Liver (tissue), 3 donors: ENCODE data around the gene CDC42BPA.

Experiments
- EGR1 ChIP-seq, 2 donors: IDR thresholded peaks; 2 replicates each; pipeline ENCODE4 v1.6.1; 2016 to 2018; ENCODE audit warnings: antibody characterized with exemption in 2 of 2, low read depth in 2 of 2
- JUND ChIP-seq, 2 donors: IDR thresholded peaks; 2 replicates each; pipeline ENCODE4 v1.6.1; 2016; ENCODE audit warnings: antibody characterized with exemption in 2 of 2
- NR2F2 ChIP-seq: IDR thresholded peaks from 2 replicates; pipeline ENCODE4 v1.6.1; 2016; ENCODE audit warnings: antibody characterized with exemption
- RAD21 ChIP-seq, 2 donors: IDR thresholded peaks; 2 replicates each; pipeline ENCODE4 v1.6.1; 2016; ENCODE audit warnings: antibody characterized with exemption in 2 of 2, mild to moderate bottlenecking in 2 of 2
- TF ChIP-seq, protein P1 (sequence below): fragments of 150-350 bp; IDR thresholded peaks from 2 replicates; pipeline ENCODE4 v1.5.1; 2017; ENCODE audit warnings: improper control_type of control experiment, low read depth, low read length; ENCODE audit not compliant: missing input control
- TF ChIP-seq, protein P2 (sequence below): IDR thresholded peaks from 2 replicates; pipeline ENCODE4 v1.6.1; 2016; ENCODE audit warnings: antibody characterized with exemption
- TF ChIP-seq, protein P3 (sequence below): IDR thresholded peaks from 2 replicates; pipeline ENCODE4 v1.6.1; 2016; ENCODE audit warnings: antibody characterized with exemption
- TF ChIP-seq, protein P4 (sequence below): IDR thresholded peaks from 2 replicates; pipeline ENCODE4 v1.6.1; 2016; ENCODE audit warnings: antibody characterized with exemption, mild to moderate bottlenecking
- donor health status: healthy.
- donor health status: healthy.

DNA sequence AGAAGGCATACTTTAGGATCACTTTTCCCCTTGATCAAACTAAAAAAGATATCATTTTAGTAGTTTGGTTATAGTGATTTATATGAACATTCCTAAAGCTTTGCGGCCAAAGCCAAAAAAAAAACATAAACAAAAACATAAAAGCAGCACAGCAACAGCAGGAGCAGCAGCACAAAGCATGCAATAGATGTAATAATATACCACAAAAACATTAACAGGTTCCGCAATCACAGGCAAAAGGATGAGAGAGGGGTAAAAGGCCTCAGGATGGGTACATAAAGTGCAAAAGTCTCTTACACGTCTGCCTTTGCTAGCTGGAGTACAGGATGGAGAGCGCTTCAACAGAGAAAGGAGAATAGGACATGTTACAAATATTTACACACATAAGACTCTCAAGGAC lies 259.2 kb downstream of the CDC42BPA start:
- no peak for TF ChIP-seq RAD21 (IDR thresholded peaks at IDR 0.05)
- TF ChIP-seq, protein P1, sequence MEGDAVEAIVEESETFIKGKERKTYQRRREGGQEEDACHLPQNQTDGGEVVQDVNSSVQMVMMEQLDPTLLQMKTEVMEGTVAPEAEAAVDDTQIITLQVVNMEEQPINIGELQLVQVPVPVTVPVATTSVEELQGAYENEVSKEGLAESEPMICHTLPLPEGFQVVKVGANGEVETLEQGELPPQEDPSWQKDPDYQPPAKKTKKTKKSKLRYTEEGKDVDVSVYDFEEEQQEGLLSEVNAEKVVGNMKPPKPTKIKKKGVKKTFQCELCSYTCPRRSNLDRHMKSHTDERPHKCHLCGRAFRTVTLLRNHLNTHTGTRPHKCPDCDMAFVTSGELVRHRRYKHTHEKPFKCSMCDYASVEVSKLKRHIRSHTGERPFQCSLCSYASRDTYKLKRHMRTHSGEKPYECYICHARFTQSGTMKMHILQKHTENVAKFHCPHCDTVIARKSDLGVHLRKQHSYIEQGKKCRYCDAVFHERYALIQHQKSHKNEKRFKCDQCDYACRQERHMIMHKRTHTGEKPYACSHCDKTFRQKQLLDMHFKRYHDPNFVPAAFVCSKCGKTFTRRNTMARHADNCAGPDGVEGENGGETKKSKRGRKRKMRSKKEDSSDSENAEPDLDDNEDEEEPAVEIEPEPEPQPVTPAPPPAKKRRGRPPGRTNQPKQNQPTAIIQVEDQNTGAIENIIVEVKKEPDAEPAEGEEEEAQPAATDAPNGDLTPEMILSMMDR = no peak
- TF ChIP-seq JUND (IDR thresholded peaks at IDR 0.05) = no peak
- TF ChIP-seq, protein P2, sequence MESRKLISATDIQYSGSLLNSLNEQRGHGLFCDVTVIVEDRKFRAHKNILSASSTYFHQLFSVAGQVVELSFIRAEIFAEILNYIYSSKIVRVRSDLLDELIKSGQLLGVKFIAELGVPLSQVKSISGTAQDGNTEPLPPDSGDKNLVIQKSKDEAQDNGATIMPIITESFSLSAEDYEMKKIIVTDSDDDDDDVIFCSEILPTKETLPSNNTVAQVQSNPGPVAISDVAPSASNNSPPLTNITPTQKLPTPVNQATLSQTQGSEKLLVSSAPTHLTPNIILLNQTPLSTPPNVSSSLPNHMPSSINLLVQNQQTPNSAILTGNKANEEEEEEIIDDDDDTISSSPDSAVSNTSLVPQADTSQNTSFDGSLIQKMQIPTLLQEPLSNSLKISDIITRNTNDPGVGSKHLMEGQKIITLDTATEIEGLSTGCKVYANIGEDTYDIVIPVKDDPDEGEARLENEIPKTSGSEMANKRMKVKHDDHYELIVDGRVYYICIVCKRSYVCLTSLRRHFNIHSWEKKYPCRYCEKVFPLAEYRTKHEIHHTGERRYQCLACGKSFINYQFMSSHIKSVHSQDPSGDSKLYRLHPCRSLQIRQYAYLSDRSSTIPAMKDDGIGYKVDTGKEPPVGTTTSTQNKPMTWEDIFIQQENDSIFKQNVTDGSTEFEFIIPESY = no peak
- TF ChIP-seq EGR1 (IDR thresholded peaks at IDR 0.05; ENCODE audit: low read depth in 2 of 2) = no peak
- TF ChIP-seq NR2F2 = no peak
- TF ChIP-seq, protein P3, sequence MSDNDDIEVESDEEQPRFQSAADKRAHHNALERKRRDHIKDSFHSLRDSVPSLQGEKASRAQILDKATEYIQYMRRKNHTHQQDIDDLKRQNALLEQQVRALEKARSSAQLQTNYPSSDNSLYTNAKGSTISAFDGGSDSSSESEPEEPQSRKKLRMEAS = no peak
- TF ChIP-seq, protein P4, sequence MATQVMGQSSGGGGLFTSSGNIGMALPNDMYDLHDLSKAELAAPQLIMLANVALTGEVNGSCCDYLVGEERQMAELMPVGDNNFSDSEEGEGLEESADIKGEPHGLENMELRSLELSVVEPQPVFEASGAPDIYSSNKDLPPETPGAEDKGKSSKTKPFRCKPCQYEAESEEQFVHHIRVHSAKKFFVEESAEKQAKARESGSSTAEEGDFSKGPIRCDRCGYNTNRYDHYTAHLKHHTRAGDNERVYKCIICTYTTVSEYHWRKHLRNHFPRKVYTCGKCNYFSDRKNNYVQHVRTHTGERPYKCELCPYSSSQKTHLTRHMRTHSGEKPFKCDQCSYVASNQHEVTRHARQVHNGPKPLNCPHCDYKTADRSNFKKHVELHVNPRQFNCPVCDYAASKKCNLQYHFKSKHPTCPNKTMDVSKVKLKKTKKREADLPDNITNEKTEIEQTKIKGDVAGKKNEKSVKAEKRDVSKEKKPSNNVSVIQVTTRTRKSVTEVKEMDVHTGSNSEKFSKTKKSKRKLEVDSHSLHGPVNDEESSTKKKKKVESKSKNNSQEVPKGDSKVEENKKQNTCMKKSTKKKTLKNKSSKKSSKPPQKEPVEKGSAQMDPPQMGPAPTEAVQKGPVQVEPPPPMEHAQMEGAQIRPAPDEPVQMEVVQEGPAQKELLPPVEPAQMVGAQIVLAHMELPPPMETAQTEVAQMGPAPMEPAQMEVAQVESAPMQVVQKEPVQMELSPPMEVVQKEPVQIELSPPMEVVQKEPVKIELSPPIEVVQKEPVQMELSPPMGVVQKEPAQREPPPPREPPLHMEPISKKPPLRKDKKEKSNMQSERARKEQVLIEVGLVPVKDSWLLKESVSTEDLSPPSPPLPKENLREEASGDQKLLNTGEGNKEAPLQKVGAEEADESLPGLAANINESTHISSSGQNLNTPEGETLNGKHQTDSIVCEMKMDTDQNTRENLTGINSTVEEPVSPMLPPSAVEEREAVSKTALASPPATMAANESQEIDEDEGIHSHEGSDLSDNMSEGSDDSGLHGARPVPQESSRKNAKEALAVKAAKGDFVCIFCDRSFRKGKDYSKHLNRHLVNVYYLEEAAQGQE = no peak
